HEK293T (cell line): Measurements from ENCODE around the gene PCDH17.

Experiments
- CTCF ChIA-PET: fragments of 350-600 bp; formaldehyde crosslinking; extraction: SDS; loops from one replicate; lab custom pipeline; 2021; ENCODE audit warnings: antibody characterized with exemption, inconsistent platforms; lab: Yijun Ruan, JAX
- POLR2A ChIA-PET: fragments of 350-600 bp; formaldehyde crosslinking; extraction: SDS; loops from one replicate; lab custom pipeline; 2020; ENCODE audit warnings: antibody characterized with exemption, inconsistent platforms; lab: Yijun Ruan, JAX
- DNase-seq: peaks from one replicate; pipeline ENCODE4 v3.0.0; 2012; ENCODE audit warnings: mixed read lengths; ENCODE audit errors: extremely low spot score
- ARNT ChIP-seq: fragments of 450-650 bp; IDR thresholded peaks from 2 replicates; pipeline ENCODE4 v1.6.1; 2017; ENCODE audit warnings: mild to moderate bottlenecking
- BHLHE40 ChIP-seq: fragments of 450-650 bp; IDR thresholded peaks from 2 replicates; pipeline ENCODE4 v1.6.1; 2016; ENCODE audit warnings: mild to moderate bottlenecking, moderate library complexity, borderline replicate concordance
- CTBP1 ChIP-seq: fragments of 450-650 bp; IDR thresholded peaks from 2 replicates; pipeline ENCODE4 v1.6.1; 2016; ENCODE audit warnings: borderline replicate concordance
- ELF4 ChIP-seq: fragments of 450-650 bp; IDR thresholded peaks from 2 replicates; pipeline ENCODE4 v1.6.1; 2017; ENCODE audit warnings: antibody characterized with exemption
- FOXA1 ChIP-seq: fragments of 450-650 bp; IDR thresholded peaks from 2 replicates; pipeline ENCODE4 v1.6.1; 2016; ENCODE audit warnings: mild to moderate bottlenecking
- FOXK2 ChIP-seq: fragments of 450-650 bp; IDR thresholded peaks from 2 replicates; pipeline ENCODE4 v1.6.1; 2016; ENCODE audit warnings: mild to moderate bottlenecking
- FOXM1 ChIP-seq: fragments of 450-650 bp; IDR thresholded peaks from 2 replicates; pipeline ENCODE4 v1.6.1; 2017; ENCODE audit warnings: mild to moderate bottlenecking, borderline replicate concordance
- HDGF ChIP-seq: fragments of 450-650 bp; IDR thresholded peaks from 2 replicates; pipeline ENCODE4 v1.6.1; 2017; ENCODE audit warnings: antibody characterized with exemption, borderline replicate concordance
- L3MBTL2 ChIP-seq: fragments of 450-650 bp; conservative IDR thresholded peaks from 2 replicates; pipeline ENCODE4 v1.6.1; 2016; ENCODE audit warnings: mild to moderate bottlenecking
- LEF1 ChIP-seq: fragments of 450-650 bp; IDR thresholded peaks from 2 replicates; pipeline ENCODE4 v1.6.1; 2017; ENCODE audit warnings: mild to moderate bottlenecking, borderline replicate concordance
- NFRKB ChIP-seq: fragments of 450-650 bp; IDR thresholded peaks from 2 replicates; pipeline ENCODE4 v1.6.1; 2016; ENCODE audit warnings: mild to moderate bottlenecking, moderate library complexity
- SP1 ChIP-seq: fragments of 450-650 bp; IDR thresholded peaks from 2 replicates; pipeline ENCODE4 v1.6.1; 2017
- SUZ12 ChIP-seq: fragments of 450-650 bp; IDR thresholded peaks from 2 replicates; pipeline ENCODE4 v1.6.1; 2016; ENCODE audit warnings: mild to moderate bottlenecking
- TARDBP ChIP-seq: fragments of 450-650 bp; IDR thresholded peaks from 2 replicates; pipeline ENCODE4 v1.6.1; 2016
- ZNF384 ChIP-seq: fragments of 450-650 bp; IDR thresholded peaks from 2 replicates; pipeline ENCODE4 v1.6.1; 2016
- TF ChIP-seq, protein P1 (sequence below): fragments of 450-650 bp; IDR thresholded peaks from 2 replicates; pipeline ENCODE4 v1.6.1; 2016

PCDH17 gene

GRCh38 chr13:57640607-57641006 lies 9.1 kb downstream of the PCDH17 start:
- CTCF ChIA-PET, result interaction anchor here (0.6 kb wide), 1 partner anchor 1582 kb away, joined by 3 read pairs; no protein-coding TSS in a partner anchor
- POLR2A ChIA-PET, result no interaction called here
- TF ChIP-seq, protein P1, sequence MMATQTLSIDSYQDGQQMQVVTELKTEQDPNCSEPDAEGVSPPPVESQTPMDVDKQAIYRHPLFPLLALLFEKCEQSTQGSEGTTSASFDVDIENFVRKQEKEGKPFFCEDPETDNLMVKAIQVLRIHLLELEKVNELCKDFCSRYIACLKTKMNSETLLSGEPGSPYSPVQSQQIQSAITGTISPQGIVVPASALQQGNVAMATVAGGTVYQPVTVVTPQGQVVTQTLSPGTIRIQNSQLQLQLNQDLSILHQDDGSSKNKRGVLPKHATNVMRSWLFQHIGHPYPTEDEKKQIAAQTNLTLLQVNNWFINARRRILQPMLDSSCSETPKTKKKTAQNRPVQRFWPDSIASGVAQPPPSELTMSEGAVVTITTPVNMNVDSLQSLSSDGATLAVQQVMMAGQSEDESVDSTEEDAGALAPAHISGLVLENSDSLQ, result no peak
- TF ChIP-seq FOXA1, result no peak
- no peak for TF ChIP-seq SUZ12
- no peak for TF ChIP-seq HDGF
- TF ChIP-seq FOXK2, result no peak
- no peak for TF ChIP-seq SP1
- TF ChIP-seq ZNF384, result no peak
- no peak for TF ChIP-seq CTBP1
- DNase-seq, result no peak

- ChIA-PET CTCF (interaction anchor here (0.6 kb wide), 1 partner anchor 1581 kb away, joined by 3 read pairs; no protein-coding TSS in a partner anchor), POLR2A (no interaction called here)
- TF ChIP-seq TARDBP, result no peak
- no peak for TF ChIP-seq LEF1
- TF ChIP-seq, protein P1, result peak; percentile 48
- no peak for TF ChIP-seq SUZ12
Observed at GRCh38 chr13:57641051-57641450, 9.5 kb downstream of the PCDH17 start.

GRCh38 chr13:57644106-57644505 lies 12.6 kb downstream of the PCDH17 start:
- DNase-seq, result no peak
- CTCF ChIA-PET, result no interaction called here
- TF ChIP-seq NFRKB (no peak), TARDBP (no peak), SUZ12 (no peak), FOXA1 (no peak), FOXM1 (no peak), HDGF (no peak), CTBP1 (no peak), SP1 (no peak), L3MBTL2 (no peak), ARNT (no peak), FOXK2 (no peak), ZNF384 (no peak), BHLHE40 (no peak), LEF1 (no peak), ELF4 (no peak)
- TF ChIP-seq, protein P1, result no peak
- POLR2A ChIA-PET, result no interaction called here

More at GRCh38 chr13:57641051-57641450, 9.5 kb downstream of the PCDH17 start:
- DNase-seq, result no peak

DNA sequence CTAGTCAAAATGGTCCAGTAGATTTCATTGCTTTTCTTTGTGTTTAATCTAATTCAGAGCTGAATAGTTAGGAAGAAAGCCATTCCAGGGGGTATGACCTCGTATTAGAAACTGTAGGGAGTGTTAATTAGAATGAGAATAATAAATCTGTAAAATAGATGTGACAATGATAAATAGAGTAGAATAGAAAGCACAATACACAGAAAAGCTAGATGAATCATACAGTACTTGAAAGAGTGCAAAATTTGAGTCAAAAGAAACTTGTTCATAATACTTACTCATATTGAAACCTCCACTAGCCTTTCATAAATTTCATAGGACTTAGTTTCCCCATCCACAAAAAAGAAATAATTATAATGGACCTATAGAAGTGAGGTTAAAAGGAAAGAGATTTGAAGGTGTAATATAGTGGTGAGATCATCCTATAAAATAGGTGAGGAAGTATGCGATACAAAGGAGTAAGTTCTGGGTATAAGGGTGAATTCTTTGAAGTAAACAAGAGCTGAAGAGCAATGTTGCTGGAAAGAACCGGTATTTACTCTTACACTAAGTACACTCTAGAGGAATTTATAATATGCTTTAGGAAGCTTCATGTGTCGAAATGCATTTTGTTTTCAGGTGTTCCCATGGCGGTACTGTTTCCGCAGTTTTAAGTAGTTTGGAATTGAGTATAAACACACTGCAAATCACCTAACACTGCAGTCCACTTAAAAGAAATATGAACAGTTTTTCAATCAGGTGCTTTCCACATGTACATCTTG lies 21.9 kb downstream of the PCDH17 start:
- CTCF ChIA-PET, result no interaction called here
- POLR2A ChIA-PET, result no interaction called here
- TF ChIP-seq ARNT, result no peak
- TF ChIP-seq, protein P1, result no peak
- no peak for TF ChIP-seq SP1
- no peak for TF ChIP-seq FOXK2
- TF ChIP-seq ELF4, result no peak
- no peak for TF ChIP-seq SUZ12
- TF ChIP-seq FOXM1, result no peak
- no peak for TF ChIP-seq TARDBP
- no peak for TF ChIP-seq FOXA1
- no peak for TF ChIP-seq CTBP1
- TF ChIP-seq NFRKB, result no peak
- no peak for TF ChIP-seq LEF1
- TF ChIP-seq HDGF, result no peak
- TF ChIP-seq BHLHE40, result no peak
- no peak for TF ChIP-seq L3MBTL2
- no peak for TF ChIP-seq ZNF384
- no peak for DNase-seq

DNA sequence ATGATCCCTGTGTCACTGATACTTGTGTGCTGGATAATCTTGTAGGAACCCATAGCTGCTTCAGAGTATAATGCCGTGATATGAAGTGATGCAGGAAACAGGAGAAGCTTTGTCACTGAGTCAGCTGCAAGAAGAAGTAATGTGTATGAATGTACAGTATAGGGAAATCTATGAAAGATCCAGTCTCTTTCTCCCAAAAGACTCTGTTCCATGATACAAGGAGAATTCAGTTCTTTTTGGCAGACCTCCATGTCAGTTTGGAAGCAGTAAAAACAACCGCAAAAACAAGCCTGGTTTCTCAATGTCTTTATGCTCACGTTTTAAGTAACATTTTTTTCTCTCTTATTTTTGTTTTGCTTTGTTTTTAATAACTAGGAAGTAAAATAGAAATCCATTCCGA lies 33.9 kb downstream of the PCDH17 start:
- no peak for DNase-seq
- ChIA-PET CTCF (no interaction called here), POLR2A (no interaction called here)
- no peak for TF ChIP-seq CTBP1
- TF ChIP-seq SP1, result no peak
- TF ChIP-seq ARNT, result no peak
- no peak for TF ChIP-seq FOXK2
- TF ChIP-seq LEF1, result no peak
- TF ChIP-seq HDGF, result no peak
